GM12873 (cell line): ENCODE data around the gene SLC6A12.

Experiments used
- CTCF ChIP-seq: IDR thresholded peaks from 2 replicates; pipeline ENCODE4 v1.5.1; 2012; ENCODE audit warnings: low read depth, mild to moderate bottlenecking, moderate library complexity, low read length, control low read depth; ENCODE audit not compliant: insufficient read depth; ENCODE audit errors: missing control alignments

SLC6A12 gene

GRCh38 chr12:254912-255311 lies 41.0 kb upstream of the SLC6A12 start:
- TF ChIP-seq CTCF: no peak

- no peak for TF ChIP-seq CTCF
These were observed 40.1 kb upstream of the SLC6A12 start for GRCh38 chr12:254039-254438.

- TF ChIP-seq CTCF: no peak
These were observed 39.3 kb upstream of the SLC6A12 start for GRCh38 chr12:253116-253831.

GRCh38 chr12:252636-253035 lies 38.7 kb upstream of the SLC6A12 start:
- TF ChIP-seq CTCF: no peak

GRCh38 chr12:247271-247670 lies 33.3 kb upstream of the SLC6A12 start:
- TF ChIP-seq CTCF: no peak

GRCh38 chr12:243381-243780 lies 29.4 kb upstream of the SLC6A12 start:
- no peak for TF ChIP-seq CTCF

GRCh38 chr12:242496-242895 lies 28.5 kb upstream of the SLC6A12 start:
- no peak for TF ChIP-seq CTCF
